ENCODE data around the gene BAMBI.

The BAMBI gene

DNA sequence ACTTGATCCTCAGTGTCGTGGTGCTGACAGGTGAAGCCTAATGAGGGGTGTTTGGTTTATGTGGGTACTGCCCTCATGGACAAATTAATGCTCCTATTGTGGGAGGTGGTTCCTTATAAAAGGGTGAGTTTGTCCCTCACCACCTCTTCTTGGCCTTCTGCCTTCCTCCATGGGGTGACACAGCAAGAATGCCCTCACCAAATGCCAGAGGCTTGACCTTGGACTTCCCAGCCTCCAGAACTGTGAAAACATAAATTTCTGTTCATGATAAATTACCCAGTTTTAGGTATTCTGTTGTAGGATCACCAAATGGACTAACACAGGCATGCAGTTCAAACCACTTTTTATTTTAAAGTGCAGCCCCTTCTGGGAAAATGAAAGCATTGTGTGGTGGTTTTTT lies 39.4 kb downstream of the BAMBI start (continued):
- TF ChIP-seq ZNF302 (tag by site-specific recombination; IDR thresholded peaks at IDR 0.05; ENCODE audit: low read depth) (no peak), ZNF324 (tag by site-specific recombination; IDR thresholded peaks at IDR 0.05) (no peak), ZFHX2 (tag by site-specific recombination; conservative IDR thresholded peaks at IDR 0.05) (no peak), ZNF24 (tag by site-specific recombination; IDR thresholded peaks at IDR 0.05) (no peak), PRDM6 (tag by site-specific recombination; IDR thresholded peaks at IDR 0.05) (no peak), ZNF311 (tag by site-specific recombination; IDR thresholded peaks at IDR 0.05; ENCODE audit: borderline replicate concordance) (no peak)

DNA sequence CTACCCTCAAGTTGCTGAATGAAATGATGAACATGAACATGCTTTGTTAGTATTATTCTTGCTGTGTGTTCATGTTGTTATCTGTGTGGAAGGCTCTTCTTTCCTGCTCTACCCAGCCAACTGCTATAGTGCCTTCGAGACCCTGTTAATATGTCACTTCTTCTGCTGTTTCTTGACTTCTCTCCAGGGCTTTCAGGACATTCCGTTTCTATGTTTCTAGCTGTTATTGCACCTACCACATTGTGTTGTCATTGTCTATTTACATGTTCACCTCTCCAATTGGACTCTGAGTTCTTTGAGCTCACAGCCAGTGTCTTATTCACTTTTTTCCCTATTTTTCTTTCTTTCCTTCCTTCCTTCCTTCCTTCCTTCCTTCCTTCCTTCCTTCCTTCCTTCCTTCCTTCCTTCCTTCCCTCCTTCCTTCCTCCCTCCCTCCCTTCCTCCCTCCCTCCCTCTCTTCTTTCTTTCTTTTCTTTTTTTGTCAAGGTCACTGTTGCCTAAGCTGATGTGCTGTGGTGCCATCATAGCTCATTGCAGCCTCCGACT lies 40.4 kb downstream of the BAMBI start:
- no peaks in the 10 kb centered on the region for H3K36me3 ChIP-seq (ENCODE audit: control insufficient read depth in 2 of 2, insufficient read depth in 1 of 2, low read length in 2 of 2)
- no peak overlapping the region for H3K27ac ChIP-seq (ENCODE audit: extremely low read depth, low read depth, low read length)
- no peaks in the 10 kb centered on the region for H3K9me3 ChIP-seq (ENCODE audit: control insufficient read depth, insufficient read depth, low read depth, low read length)
- H3K4me1 ChIP-seq (ENCODE audit: control insufficient read depth, insufficient read depth, low read length), result peaks cover 10% of the 10 kb centered on the region
- CTCF ChIA-PET, result interaction anchor here (0.9 to 1.3 kb wide), 2 partner anchors 15 to 20 kb away, joined by 3 to 4 read pairs; no protein-coding TSS in a partner anchor
- no peak for TF ChIP-seq HOXD13 (CRISPR knock-in tag; IDR thresholded peaks at IDR 0.05; ENCODE audit: borderline replicate concordance)
- TF ChIP-seq KLF7 (tag by site-specific recombination; IDR thresholded peaks at IDR 0.05; ENCODE audit: borderline replicate concordance), result no peak
- peak; percentile 81 for TF ChIP-seq ZNF366 (tag by site-specific recombination; conservative IDR thresholded peaks at IDR 0.05)
- H3K4me3 ChIP-seq (ENCODE audit: low read depth, low read length), result no peak overlapping the region
- POLR2A ChIA-PET, result interaction anchor here (1.1 kb wide), 1 partner anchor 38 kb away, joined by 3 read pairs; no protein-coding TSS in a partner anchor

DNA sequence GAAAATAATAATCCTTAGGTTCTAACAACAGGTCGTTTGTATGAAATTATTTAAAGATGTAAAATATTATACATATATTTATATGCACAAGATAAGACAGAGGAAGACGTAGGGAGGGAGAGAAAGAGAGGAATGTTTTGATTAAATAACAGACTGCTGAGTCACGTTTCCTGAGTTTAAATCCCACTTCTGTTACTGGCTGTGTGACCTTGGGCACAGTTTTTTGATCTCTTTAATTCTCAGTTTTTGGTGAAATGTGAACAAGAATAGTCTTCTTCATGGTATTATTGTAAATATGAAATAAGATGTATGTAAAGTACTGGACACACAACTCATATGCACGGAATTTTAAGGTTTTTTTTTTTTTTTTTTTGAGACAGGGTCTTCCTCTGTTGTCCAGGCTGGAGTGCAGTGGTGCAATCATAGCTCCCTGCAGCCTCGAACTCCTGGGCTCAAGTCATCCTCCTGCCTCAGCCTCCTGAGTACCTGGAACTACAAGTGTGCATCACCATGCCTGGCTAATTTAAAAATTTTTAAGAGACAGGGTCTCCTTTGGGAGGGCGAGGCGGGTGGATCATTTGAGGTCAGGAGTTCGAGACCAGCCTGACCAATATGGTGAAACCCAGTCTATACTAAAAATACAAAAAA lies 42.6 kb downstream of the BAMBI start:
- Histone ChIP-seq H3K27ac (ENCODE audit: extremely low read depth, low read depth, low read length) (no peak overlapping the region), H3K4me3 (ENCODE audit: low read depth, low read length) (no peak overlapping the region), H3K4me1 (ENCODE audit: control insufficient read depth, insufficient read depth, low read length) (peaks cover 6% of the 10 kb centered on the region), H3K36me3 (ENCODE audit: control insufficient read depth in 2 of 2, insufficient read depth in 1 of 2, low read length in 2 of 2) (no peaks in the 10 kb centered on the region), H3K9me3 (ENCODE audit: control insufficient read depth, insufficient read depth, low read depth, low read length) (no peaks in the 10 kb centered on the region)
- ChIA-PET POLR2A (interaction anchor here (0.8 kb wide), 1 partner anchor 16 kb away, joined by 4 read pairs; no protein-coding TSS in a partner anchor), CTCF (interaction anchor here (0.5 kb wide), 1 partner anchor 79 kb away, joined by 3 read pairs; no protein-coding TSS in a partner anchor)
- TF ChIP-seq ZNF114 (tag by site-specific recombination; IDR thresholded peaks at IDR 0.05) (no peak), ZNF518A (tag by site-specific recombination; conservative IDR thresholded peaks at IDR 0.05; ENCODE audit: low read depth) (no peak), KLF8 (tag by site-specific recombination; IDR thresholded peaks at IDR 0.05) (no peak), ZNF785 (tag by site-specific recombination; IDR thresholded peaks at IDR 0.05) (no peak), ZFP37 (tag by site-specific recombination; IDR thresholded peaks at IDR 0.05) (no peak), BCL11B (tag by site-specific recombination; IDR thresholded peaks at IDR 0.05; ENCODE audit: low read depth) (no peak), ZNF830 (tag by site-specific recombination; IDR thresholded peaks at IDR 0.05; ENCODE audit: low read depth) (no peak), YY1 (tag by site-specific recombination; IDR thresholded peaks at IDR 0.05) (no peak), ZNF23 (tag by site-specific recombination; IDR thresholded peaks at IDR 0.05; ENCODE audit: borderline replicate concordance) (no peak), ZNF621 (tag by site-specific recombination; IDR thresholded peaks at IDR 0.05) (no peak)
- TF ChIP-seq, protein P1, sequence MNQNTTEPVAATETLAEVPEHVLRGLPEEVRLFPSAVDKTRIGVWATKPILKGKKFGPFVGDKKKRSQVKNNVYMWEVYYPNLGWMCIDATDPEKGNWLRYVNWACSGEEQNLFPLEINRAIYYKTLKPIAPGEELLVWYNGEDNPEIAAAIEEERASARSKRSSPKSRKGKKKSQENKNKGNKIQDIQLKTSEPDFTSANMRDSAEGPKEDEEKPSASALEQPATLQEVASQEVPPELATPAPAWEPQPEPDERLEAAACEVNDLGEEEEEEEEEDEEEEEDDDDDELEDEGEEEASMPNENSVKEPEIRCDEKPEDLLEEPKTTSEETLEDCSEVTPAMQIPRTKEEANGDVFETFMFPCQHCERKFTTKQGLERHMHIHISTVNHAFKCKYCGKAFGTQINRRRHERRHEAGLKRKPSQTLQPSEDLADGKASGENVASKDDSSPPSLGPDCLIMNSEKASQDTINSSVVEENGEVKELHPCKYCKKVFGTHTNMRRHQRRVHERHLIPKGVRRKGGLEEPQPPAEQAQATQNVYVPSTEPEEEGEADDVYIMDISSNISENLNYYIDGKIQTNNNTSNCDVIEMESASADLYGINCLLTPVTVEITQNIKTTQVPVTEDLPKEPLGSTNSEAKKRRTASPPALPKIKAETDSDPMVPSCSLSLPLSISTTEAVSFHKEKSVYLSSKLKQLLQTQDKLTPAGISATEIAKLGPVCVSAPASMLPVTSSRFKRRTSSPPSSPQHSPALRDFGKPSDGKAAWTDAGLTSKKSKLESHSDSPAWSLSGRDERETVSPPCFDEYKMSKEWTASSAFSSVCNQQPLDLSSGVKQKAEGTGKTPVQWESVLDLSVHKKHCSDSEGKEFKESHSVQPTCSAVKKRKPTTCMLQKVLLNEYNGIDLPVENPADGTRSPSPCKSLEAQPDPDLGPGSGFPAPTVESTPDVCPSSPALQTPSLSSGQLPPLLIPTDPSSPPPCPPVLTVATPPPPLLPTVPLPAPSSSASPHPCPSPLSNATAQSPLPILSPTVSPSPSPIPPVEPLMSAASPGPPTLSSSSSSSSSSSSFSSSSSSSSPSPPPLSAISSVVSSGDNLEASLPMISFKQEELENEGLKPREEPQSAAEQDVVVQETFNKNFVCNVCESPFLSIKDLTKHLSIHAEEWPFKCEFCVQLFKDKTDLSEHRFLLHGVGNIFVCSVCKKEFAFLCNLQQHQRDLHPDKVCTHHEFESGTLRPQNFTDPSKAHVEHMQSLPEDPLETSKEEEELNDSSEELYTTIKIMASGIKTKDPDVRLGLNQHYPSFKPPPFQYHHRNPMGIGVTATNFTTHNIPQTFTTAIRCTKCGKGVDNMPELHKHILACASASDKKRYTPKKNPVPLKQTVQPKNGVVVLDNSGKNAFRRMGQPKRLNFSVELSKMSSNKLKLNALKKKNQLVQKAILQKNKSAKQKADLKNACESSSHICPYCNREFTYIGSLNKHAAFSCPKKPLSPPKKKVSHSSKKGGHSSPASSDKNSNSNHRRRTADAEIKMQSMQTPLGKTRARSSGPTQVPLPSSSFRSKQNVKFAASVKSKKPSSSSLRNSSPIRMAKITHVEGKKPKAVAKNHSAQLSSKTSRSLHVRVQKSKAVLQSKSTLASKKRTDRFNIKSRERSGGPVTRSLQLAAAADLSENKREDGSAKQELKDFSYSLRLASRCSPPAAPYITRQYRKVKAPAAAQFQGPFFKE (tag by site-specific recombination; IDR thresholded peaks at IDR 0.05; ENCODE audit: borderline replicate concordance), result no peak
